Suprapubic skin (tissue), 4 donors: ENCODE measurements around the gene CCDC88C.

Experiments
- POLR2A ChIP-seq, 2 donors: fragments of 450-650 bp; IDR thresholded peaks; one replicate each; pipeline ENCODE4 v1.6.1; 2017; ENCODE audit warnings: antibody characterized with exemption in 2 of 2, mild to moderate bottlenecking in 2 of 2, moderate library complexity in 2 of 2
- POLR2AphosphoS5 ChIP-seq, 3 donors: sonication (generic); formaldehyde crosslinking; IDR thresholded peaks; one replicate each; pipeline ENCODE4 v1.6.1; 2017; ENCODE audit warnings: antibody characterized with exemption in 3 of 3
- TF ChIP-seq, protein P1 (sequence below), 2 donors: fragments of 200-600 bp in 1 of 2; fragments of 450-650 bp in 1 of 2; sonication (generic) in 1 of 2; IDR thresholded peaks; one replicate each; pipeline ENCODE4 v1.5.1; 2016 to 2019; ENCODE audit warnings: antibody characterized with exemption in 2 of 2, mild to moderate bottlenecking in 1 of 2, moderate library complexity in 1 of 2

DNA sequence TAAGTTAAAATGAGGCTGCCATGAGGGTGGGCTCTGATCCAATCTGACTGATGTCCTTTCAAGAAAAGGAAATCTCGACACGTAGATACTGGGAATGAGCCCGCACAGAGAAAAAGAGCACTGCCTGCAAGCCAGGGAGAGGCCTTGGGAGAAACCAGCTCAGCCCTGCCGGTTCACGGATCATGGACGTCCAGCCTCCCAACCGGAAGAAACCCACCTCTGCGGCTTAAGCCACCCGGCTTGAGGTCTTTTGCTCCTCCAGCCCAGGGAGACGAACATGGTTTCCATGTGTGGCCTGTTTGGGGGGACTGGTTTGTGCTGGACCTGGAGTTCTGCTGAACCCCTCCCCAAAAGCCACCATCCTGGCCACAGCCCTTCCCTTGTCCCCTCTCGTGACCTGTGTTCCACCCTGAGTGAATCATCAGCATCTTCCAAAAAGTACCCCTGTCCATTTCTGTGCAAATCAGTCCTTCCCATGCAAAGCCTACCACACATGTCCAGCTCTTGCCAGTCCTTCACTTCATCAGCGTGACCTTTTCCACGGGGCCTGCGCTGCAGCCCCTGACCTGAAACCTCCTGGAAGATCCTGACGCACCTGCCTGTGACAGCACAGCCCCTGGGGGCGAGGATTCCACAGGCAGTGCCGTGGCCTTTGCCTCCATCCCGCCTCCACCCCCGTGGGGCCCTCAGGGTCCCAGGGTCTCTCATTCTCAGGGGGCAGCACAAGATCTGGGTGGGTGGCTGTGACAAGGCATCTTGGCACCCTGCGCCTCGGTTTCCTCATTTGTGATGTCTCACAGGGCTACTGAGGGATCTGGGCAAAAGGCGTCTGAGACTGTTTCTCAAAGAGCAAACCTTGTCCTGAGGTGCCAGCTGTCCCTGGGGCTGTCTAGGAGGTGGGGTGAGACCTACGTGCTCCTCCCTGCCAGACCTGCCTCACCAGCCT lies 121.5 kb downstream of the CCDC88C start:
- TF ChIP-seq, protein P1, sequence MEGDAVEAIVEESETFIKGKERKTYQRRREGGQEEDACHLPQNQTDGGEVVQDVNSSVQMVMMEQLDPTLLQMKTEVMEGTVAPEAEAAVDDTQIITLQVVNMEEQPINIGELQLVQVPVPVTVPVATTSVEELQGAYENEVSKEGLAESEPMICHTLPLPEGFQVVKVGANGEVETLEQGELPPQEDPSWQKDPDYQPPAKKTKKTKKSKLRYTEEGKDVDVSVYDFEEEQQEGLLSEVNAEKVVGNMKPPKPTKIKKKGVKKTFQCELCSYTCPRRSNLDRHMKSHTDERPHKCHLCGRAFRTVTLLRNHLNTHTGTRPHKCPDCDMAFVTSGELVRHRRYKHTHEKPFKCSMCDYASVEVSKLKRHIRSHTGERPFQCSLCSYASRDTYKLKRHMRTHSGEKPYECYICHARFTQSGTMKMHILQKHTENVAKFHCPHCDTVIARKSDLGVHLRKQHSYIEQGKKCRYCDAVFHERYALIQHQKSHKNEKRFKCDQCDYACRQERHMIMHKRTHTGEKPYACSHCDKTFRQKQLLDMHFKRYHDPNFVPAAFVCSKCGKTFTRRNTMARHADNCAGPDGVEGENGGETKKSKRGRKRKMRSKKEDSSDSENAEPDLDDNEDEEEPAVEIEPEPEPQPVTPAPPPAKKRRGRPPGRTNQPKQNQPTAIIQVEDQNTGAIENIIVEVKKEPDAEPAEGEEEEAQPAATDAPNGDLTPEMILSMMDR (IDR thresholded peaks at IDR 0.05): no peak
- TF ChIP-seq POLR2A (IDR thresholded peaks at IDR 0.05) (no peak), POLR2AphosphoS5 (IDR thresholded peaks at IDR 0.05) (no peak)
